ENCODE measurements around the gene BARHL2.

The BARHL2 gene

DNA sequence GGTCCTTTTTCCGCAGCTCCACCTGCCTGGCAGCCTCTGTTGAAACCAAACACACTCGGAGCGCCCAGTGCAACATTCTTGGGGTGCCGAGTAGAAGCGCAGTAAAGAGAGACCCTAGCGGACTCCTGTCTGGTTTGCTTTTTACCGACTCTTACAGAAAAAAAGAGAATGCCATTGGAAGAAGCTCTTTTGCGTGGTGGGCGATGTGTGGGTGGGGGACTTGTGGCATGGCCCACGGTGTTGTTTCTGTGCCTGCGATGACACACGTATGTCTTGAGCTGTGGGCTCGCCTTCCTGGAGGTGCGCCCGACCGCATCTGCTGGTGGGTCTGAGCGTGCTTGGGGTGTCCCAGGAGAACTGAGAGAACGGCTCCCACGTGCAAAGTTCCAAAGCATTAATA lies 7.3 kb upstream of the BARHL2 start:
- H3K27me3 ChIP-seq (ENCODE audit: control insufficient read depth, insufficient read depth, low read length), result peaks cover 100% of the 10 kb centered on the region
- no peak overlapping the region for H3K9ac ChIP-seq (ENCODE audit: low read depth, low read length)
- peak overlapping the region; percentile 50 for H3K4me3 ChIP-seq (ENCODE audit: low read depth, low read length)

DNA sequence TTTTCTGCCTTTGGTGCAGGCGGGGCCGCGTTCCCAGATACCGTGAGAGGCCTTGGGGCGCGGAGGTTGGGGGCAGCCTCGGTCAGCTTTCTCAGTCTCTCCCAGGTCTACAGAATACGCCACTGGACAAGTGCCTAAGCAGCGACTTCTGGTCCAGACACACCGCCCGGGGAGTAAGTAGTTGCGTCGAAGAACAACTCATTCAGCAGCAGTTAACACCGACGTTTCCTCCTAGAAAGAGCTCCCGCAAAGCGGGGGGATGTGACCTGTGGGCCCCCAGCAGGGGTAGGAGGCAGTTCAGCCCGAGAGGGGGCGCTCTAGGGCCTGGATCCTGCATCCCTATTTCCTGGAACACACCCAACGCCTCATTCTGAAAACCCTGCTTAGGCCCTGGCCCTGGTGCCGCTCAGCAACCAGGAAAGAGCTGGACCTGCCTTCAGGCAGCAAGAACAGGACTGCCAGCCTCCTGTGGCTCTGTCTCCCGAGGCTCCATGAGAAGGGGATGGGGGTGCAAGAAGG lies 6.5 kb upstream of the BARHL2 start:
- Histone ChIP-seq H3K36me3 (ENCODE audit: control insufficient read depth, insufficient read depth, low read length) (no peaks in the 10 kb centered on the region), H3K27ac (ENCODE audit: low read depth, low read length) (no peak overlapping the region), H3K9me3 (ENCODE audit: control insufficient read depth, insufficient read depth, low read length) (no peaks in the 10 kb centered on the region), H3K4me1 (ENCODE audit: control insufficient read depth, insufficient read depth, low read length) (peaks cover 60% of the 10 kb centered on the region), H3K4me3 (ENCODE audit: low read depth, low read length) (peak overlapping the region; percentile 48), H3K27me3 (ENCODE audit: control insufficient read depth, insufficient read depth, low read length) (peaks cover 100% of the 10 kb centered on the region), H3K9ac (ENCODE audit: low read depth, low read length) (no peak overlapping the region)

More for the DNA sequence above, 7.3 kb upstream of the BARHL2 start:
- Histone ChIP-seq H3K36me3 (ENCODE audit: control insufficient read depth, insufficient read depth, low read length) (no peaks in the 10 kb centered on the region), H3K4me1 (ENCODE audit: control insufficient read depth, insufficient read depth, low read length) (peaks cover 57% of the 10 kb centered on the region), H3K27ac (ENCODE audit: low read depth, low read length) (no peak overlapping the region), H3K9me3 (ENCODE audit: control insufficient read depth, insufficient read depth, low read length) (no peaks in the 10 kb centered on the region)

DNA sequence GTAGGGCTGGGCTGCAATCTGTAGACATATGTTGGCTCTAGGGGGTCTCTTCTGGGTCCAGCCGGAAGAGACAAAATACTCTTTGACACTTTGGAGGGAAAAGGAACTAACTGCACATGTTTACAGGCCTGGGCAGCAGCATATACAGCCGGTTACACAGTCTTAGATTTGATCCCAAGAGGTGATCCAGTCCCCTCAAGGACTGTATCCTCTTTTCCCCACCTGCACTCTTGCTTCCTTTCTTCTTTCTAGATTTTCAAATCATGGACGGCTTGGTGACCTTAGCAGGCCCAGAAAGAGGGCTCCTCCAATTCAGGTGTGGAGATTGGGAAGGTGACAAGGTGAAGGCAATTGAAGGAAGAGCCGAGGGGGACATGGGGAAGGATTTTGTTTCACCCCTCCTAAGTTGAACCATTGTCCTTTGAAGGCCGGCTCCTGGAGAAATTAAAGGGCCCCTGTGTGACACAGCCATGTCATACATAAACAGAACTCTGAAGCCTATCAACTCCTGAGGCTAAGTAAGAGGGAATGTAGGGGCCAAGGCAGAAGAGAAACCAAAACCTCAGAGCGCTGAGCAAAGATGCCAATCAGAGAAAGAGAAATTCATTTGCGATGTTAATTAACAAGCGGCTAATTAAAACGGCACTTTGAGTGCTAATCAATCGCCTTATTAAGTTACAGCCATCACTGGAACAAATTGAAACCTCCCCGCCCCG lies 5.9 kb upstream of the BARHL2 start:
- no peak overlapping the region for H3K27ac ChIP-seq (ENCODE audit: low read depth, low read length)
- H3K9me3 ChIP-seq (ENCODE audit: control insufficient read depth, insufficient read depth, low read length), result no peaks in the 10 kb centered on the region
- H3K36me3 ChIP-seq (ENCODE audit: control insufficient read depth, insufficient read depth, low read length), result no peaks in the 10 kb centered on the region
- H3K4me3 ChIP-seq (ENCODE audit: low read depth, low read length), result peak overlapping the region; percentile 48
- peaks cover 100% of the 10 kb centered on the region for H3K27me3 ChIP-seq (ENCODE audit: control insufficient read depth, insufficient read depth, low read length)
- H3K4me1 ChIP-seq (ENCODE audit: control insufficient read depth, insufficient read depth, low read length), result peaks cover 59% of the 10 kb centered on the region
- no peak overlapping the region for H3K9ac ChIP-seq (ENCODE audit: low read depth, low read length)

DNA sequence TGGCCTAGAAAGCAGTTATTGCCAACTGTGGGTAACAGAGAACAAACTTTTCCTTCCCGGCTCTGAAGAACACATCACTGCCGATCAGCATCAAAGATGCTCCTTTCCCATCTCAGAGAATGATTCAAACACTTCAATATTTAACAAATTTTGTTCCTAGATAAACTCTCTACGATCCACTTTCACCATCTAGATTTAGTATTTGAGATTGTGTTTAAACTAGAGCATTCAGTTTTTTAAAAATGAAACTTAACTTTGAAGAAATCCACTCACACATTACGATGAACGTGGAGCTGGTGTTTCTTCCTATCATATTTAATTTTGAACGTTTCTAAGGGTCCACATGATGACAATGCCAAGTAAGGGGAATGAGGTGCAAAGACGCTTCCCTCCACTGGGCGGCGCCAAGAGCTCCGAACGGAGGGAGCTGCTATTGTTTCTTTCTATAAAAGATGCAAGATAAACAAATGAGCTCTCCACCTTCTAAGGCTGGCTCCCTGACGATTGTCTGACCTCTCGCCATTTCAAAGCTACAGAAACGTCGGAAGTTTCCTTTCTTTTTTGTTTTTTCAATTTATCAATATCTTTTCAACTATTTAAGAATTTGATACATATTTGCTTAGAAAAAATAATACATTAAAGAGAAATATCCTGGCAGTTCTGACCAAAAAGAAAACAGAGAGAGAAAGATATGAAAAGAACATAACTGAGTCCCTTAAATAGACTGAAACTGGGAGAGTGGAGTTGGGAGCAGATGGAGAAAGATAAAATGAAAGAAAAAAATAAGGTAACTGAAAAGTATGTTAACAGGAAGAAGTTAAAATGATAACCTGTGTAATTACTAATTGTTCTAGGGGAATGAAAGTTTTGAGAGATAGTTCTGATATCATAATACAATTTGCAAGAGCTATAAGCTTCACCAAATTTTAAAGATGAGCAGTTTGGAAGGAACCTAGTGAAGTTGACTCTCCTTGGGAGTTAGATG lies 4.4 kb upstream of the BARHL2 start:
- peaks cover 100% of the 10 kb centered on the region for H3K27me3 ChIP-seq (ENCODE audit: control insufficient read depth, insufficient read depth, low read length)
- no peaks in the 10 kb centered on the region for H3K9me3 ChIP-seq (ENCODE audit: control insufficient read depth, insufficient read depth, low read length)
- H3K36me3 ChIP-seq (ENCODE audit: control insufficient read depth, insufficient read depth, low read length), result no peaks in the 10 kb centered on the region
- no peak overlapping the region for H3K9ac ChIP-seq (ENCODE audit: low read depth, low read length)
- no peak overlapping the region for H3K27ac ChIP-seq (ENCODE audit: low read depth, low read length)
- no peak overlapping the region for H3K4me3 ChIP-seq (ENCODE audit: low read depth, low read length)
- H3K4me1 ChIP-seq (ENCODE audit: control insufficient read depth, insufficient read depth, low read length), result peaks cover 45% of the 10 kb centered on the region

DNA sequence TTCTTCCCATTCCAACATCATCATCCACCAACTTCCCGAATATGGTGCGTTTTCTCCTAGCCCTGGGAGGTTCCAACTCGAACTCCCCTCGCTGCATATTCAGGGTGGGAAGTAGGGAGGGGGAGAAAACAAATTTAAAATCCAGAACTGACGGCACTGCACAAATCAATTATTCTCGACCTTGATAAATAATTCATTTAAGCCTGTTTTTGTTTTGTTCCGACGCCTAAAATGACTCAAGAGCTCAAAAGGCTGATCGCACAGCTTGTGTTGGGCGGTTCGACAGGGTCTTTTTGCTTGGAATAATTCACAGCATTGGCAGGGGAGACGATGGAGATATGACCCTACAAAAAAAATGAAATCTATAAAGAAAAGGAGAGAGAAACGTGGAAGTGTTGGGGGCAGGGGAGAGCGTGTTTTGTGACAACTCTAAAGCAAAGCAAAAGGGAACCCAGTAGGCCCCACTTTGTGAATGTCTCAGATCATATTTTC lies 3.1 kb upstream of the BARHL2 start:
- Histone ChIP-seq H3K4me1 (ENCODE audit: control insufficient read depth, insufficient read depth, low read length) (peaks cover 40% of the 10 kb centered on the region), H3K9ac (ENCODE audit: low read depth, low read length) (no peak overlapping the region), H3K9me3 (ENCODE audit: control insufficient read depth, insufficient read depth, low read length) (no peaks in the 10 kb centered on the region), H3K27me3 (ENCODE audit: control insufficient read depth, insufficient read depth, low read length) (peaks cover 100% of the 10 kb centered on the region), H3K36me3 (ENCODE audit: control insufficient read depth, insufficient read depth, low read length) (no peaks in the 10 kb centered on the region), H3K4me3 (ENCODE audit: low read depth, low read length) (peak overlapping the region; percentile 42), H3K27ac (ENCODE audit: low read depth, low read length) (no peak overlapping the region)

DNA sequence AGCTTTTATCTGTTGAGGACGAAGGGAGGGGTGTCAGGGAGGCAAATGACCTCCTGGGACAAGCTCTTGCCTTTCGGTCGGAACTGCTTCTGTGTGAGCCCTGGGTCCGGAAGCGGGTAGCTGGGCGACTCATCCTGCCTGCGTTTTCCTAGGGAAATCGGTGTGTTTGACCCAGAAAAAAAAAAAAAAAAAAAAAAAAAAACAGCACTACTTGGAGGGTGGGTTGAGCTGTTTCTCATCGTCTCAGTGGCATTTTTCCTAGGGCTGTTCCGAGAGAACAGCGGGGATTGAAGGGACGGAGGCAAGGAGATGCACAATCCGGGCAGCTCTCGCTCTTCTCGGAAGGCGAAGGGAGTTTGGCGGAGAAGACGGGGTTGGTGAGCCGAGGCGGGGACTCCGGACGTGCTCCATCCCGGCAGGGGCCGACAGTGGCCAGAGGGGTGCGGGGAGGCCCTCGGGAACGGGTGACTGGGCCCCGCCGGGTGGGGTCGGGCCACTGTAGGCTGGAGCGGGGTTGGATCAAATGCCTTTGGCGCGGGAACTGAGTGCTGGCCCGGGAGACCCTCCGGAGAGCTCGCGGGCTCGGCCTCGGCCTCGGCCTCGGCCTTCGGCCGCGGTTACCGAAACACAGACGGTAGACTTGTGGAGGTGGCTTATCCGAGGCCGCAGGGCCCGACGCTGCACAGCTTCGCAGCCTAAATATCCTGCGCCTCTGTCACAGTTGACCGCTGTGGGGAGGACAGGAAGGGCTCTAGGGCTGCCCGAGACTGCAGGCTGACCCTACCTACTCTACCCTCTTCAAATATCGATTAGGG lies 2.4 kb upstream of the BARHL2 start:
- Histone ChIP-seq H3K36me3 (ENCODE audit: control insufficient read depth, insufficient read depth, low read length) (no peaks in the 10 kb centered on the region), H3K27me3 (ENCODE audit: control insufficient read depth, insufficient read depth, low read length) (peaks cover 100% of the 10 kb centered on the region), H3K9ac (ENCODE audit: low read depth, low read length) (no peak overlapping the region), H3K9me3 (ENCODE audit: control insufficient read depth, insufficient read depth, low read length) (no peaks in the 10 kb centered on the region), H3K4me1 (ENCODE audit: control insufficient read depth, insufficient read depth, low read length) (peaks cover 39% of the 10 kb centered on the region), H3K27ac (ENCODE audit: low read depth, low read length) (no peak overlapping the region), H3K4me3 (ENCODE audit: low read depth, low read length) (peak overlapping the region; percentile 42)

DNA sequence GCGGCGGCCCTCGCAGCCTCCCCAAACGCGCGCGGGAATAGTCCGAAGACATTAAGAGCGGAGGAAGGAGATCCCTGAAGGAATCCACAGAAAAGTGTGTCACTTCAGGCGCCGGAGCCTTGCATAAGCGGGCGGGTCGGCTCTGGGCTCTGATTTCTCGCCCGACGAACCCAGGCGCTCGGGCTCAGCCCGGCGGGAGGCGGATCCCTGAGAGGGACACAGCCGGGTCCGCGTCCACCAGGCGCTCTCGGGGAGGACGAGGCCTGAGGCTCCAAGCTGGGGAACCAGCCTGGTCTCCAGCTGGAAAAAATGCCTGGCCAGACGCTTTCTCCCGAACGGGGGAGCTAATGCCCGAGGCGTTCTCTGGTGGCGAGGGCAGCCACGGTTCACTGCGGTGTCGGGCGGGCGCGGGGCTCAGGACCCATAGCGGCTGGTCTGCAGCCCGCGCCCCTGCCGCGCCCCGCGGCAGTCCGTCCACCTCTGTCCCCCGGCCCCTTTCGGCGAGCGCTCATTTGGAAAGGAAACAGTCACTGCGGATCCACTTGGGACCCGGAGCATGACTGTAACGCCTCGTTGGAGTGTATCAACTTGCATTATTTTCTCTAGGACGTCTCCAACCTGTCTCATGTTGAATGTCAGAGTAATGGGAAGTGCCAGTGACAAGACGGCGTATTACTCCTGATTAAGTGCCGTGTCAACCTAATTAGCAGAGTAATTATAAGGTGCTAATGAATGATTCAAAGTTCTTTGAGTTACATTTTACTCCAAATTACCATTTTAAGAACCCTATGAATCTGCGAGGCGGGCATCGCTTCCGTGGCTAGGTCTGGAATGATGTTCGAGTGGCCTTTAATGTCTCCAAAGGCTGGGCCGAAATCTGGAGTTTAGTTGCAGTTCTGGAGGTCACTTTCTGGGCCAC lies 1.6 kb upstream of the BARHL2 start:
- Histone ChIP-seq H3K27me3 (ENCODE audit: control insufficient read depth, insufficient read depth, low read length) (peaks cover 100% of the 10 kb centered on the region), H3K9me3 (ENCODE audit: control insufficient read depth, insufficient read depth, low read length) (no peaks in the 10 kb centered on the region), H3K27ac (ENCODE audit: low read depth, low read length) (no peak overlapping the region), H3K4me3 (ENCODE audit: low read depth, low read length) (peak overlapping the region; percentile 53; the same call in 1 of the 2 replicates), H3K9ac (ENCODE audit: low read depth, low read length) (no peak overlapping the region), H3K36me3 (ENCODE audit: control insufficient read depth, insufficient read depth, low read length) (no peaks in the 10 kb centered on the region), H3K4me1 (ENCODE audit: control insufficient read depth, insufficient read depth, low read length) (peaks cover 36% of the 10 kb centered on the region)

DNA sequence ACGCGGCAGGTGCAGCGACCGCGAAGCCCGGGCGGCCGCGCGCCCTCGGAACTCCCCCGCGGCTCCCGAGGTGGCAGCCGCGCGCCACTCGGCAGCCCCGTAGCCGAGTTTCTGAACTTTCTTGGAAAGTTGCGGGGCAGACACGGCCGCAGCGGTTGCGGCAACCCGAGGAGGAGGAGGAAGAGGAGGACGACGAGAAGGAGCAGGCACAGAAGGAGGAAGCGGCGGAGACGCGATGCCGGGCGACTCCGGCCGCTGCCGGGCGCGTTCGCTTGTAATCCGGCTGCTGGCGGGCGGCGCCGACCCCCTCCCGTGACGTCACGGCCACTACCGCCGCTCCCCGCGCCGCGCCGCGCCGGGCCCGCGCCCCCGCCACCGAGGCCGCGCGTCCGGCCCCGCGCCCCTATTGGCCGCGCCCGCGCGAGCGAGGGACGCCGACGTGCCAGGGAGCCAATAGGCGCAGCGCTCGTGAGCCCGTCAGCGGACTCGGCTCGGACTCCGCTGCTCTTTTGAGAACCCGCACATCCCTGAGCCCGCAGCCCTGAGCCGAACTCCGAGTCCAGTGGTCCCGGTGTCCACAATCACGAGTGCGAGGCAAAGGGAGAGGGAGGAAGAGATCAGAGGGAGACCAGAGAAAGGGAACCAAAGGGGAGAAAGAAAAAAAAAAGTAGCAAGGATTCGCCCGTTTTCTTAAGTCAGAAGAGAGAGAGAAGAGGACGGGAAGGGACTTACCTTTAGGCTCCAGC lies 736 bp upstream of the BARHL2 start:
- Histone ChIP-seq H3K36me3 (ENCODE audit: control insufficient read depth, insufficient read depth, low read length) (no peaks in the 10 kb centered on the region), H3K9me3 (ENCODE audit: control insufficient read depth, insufficient read depth, low read length) (no peaks in the 10 kb centered on the region), H3K4me3 (ENCODE audit: low read depth, low read length) (peak overlapping the region; percentile 53; the same call in 1 of the 2 replicates), H3K4me1 (ENCODE audit: control insufficient read depth, insufficient read depth, low read length) (peaks cover 33% of the 10 kb centered on the region), H3K27me3 (ENCODE audit: control insufficient read depth, insufficient read depth, low read length) (peaks cover 100% of the 10 kb centered on the region), H3K9ac (ENCODE audit: low read depth, low read length) (no peak overlapping the region), H3K27ac (ENCODE audit: low read depth, low read length) (no peak overlapping the region)

DNA sequence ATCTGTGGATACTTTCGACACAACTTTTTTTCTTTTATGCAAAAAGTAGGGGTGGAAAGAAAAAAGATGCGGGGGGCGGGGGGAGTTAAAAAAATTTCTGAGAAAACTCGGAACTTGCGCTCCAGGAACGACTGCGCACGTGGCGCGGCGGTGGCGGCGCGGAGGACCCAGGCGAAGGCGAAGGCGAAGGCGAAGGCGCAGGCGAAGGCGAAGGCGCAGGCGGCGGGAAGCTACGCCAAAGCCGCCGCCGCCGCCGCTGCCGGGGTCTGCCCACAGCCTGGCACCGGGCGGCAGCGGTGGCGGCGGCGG lies 208 bp upstream of the BARHL2 start:
- Histone ChIP-seq H3K4me3 (ENCODE audit: low read depth, low read length) (no peak overlapping the region; the same call in 1 of the 2 replicates), H3K27me3 (ENCODE audit: control insufficient read depth, insufficient read depth, low read length) (peaks cover 100% of the 10 kb centered on the region), H3K36me3 (ENCODE audit: control insufficient read depth, insufficient read depth, low read length) (no peaks in the 10 kb centered on the region), H3K9me3 (ENCODE audit: control insufficient read depth, insufficient read depth, low read length) (no peaks in the 10 kb centered on the region), H3K4me1 (ENCODE audit: control insufficient read depth, insufficient read depth, low read length) (peaks cover 38% of the 10 kb centered on the region), H3K9ac (ENCODE audit: low read depth, low read length) (no peak overlapping the region), H3K27ac (ENCODE audit: low read depth, low read length) (no peak overlapping the region)

Data from HUES48 (cell line).